WTC11 (cell line): ENCODE measurements around the gene SLA2. TPM values are rescaled to one million over a fixed set of nuclear protein-coding genes. Genes with fewer than 3 reads are reported as not detected.

Experiments used
- ATAC-seq: fragments of 200-7000 bp; cut with Tn5 transposase; 2 replicates; pipeline ENCODE4 v1.10.0; 2021; ENCODE audit warnings: mild to moderate bottlenecking, moderate library complexity
- CTCF ChIA-PET: fragments of 300-600 bp; sonication (Branson Sonifier 250); formaldehyde crosslinking; loops from one replicate; lab custom pipeline; 2021; ENCODE audit warnings: antibody characterized with exemption; lab: Charles Lee
- POLR2A ChIA-PET: fragments of 350-600 bp; sonication (Branson Sonifier 250); formaldehyde crosslinking; loops from one replicate; lab custom pipeline; 2021; ENCODE audit warnings: antibody characterized with exemption; lab: Charles Lee
- DNase-seq: peaks from one replicate; pipeline ENCODE4 v3.0.0; 2021; ENCODE audit warnings: low spot score
- H3K27ac Mint-ChIP-seq: 2 replicates; pipeline ENCODE4 v1.8.0; 2021; ENCODE audit warnings: mixed read lengths
- H3K27me3 Mint-ChIP-seq: 2 replicates; pipeline ENCODE4 v1.8.0; 2021; ENCODE audit warnings: low read depth, mild to moderate bottlenecking, moderate library complexity, mixed read lengths
- H3K36me3 Mint-ChIP-seq: 2 replicates; pipeline ENCODE4 v1.8.0; 2021; ENCODE audit warnings: mixed read lengths
- H3K4me1 Mint-ChIP-seq: 2 replicates; pipeline ENCODE4 v1.8.0; 2022; ENCODE audit warnings: mixed read lengths
- H3K4me3 Mint-ChIP-seq: 2 replicates; pipeline ENCODE4 v1.8.0; 2021; ENCODE audit warnings: mild to moderate bottlenecking, moderate library complexity, mixed read lengths
- H3K9me3 Mint-ChIP-seq: 2 replicates; pipeline ENCODE4 v1.8.0; 2021; ENCODE audit warnings: mixed read lengths
- CDX4 ChIP-seq: fragments of 250-450 bp; sonication (Bioruptor Pico); IDR thresholded peaks from 2 replicates; pipeline ENCODE4 v1.9.0; 2021; ENCODE audit warnings: moderate library complexity, mild to moderate bottlenecking, inconsistent platforms, borderline replicate concordance
- ESRRA ChIP-seq: sonication (generic); formaldehyde crosslinking; IDR thresholded peaks from 2 replicates; pipeline ENCODE4 v1.8.1; 2022; ENCODE audit warnings: mild to moderate bottlenecking, missing genetic modification reagents, borderline replicate concordance
- HMGXB4 ChIP-seq: sonication (generic); formaldehyde crosslinking; IDR thresholded peaks from 2 replicates; pipeline ENCODE4 v1.8.1; 2023; ENCODE audit warnings: mild to moderate bottlenecking, moderate library complexity, missing genetic modification reagents
- JUN ChIP-seq: sonication (generic); formaldehyde crosslinking; IDR thresholded peaks from 2 replicates; pipeline ENCODE4 v1.8.0; 2023; ENCODE audit warnings: mild to moderate bottlenecking, missing genetic modification reagents
- NFE2L1 ChIP-seq: sonication (generic); formaldehyde crosslinking; IDR thresholded peaks from 2 replicates; pipeline ENCODE4 v1.8.1; 2023; ENCODE audit warnings: missing genetic modification reagents
- NFYB ChIP-seq: sonication (generic); formaldehyde crosslinking; conservative IDR thresholded peaks from 2 replicates; pipeline ENCODE4 v1.8.0; 2022; ENCODE audit warnings: low read depth, missing genetic modification reagents
- NR2C2 ChIP-seq: sonication (generic); formaldehyde crosslinking; IDR thresholded peaks from 2 replicates; pipeline ENCODE4 v1.8.0; 2022; ENCODE audit warnings: mild to moderate bottlenecking, missing genetic modification reagents
- PREB ChIP-seq: sonication (generic); formaldehyde crosslinking; IDR thresholded peaks from 2 replicates; pipeline ENCODE4 v1.8.1; 2022; ENCODE audit warnings: mild to moderate bottlenecking, missing genetic modification reagents, moderate library complexity, borderline replicate concordance
- TP53 ChIP-seq: sonication (generic); formaldehyde crosslinking; IDR thresholded peaks from 2 replicates; pipeline ENCODE4 v1.8.1; 2023; ENCODE audit warnings: mild to moderate bottlenecking, missing genetic modification reagents
- USF1 ChIP-seq: sonication (generic); formaldehyde crosslinking; IDR thresholded peaks from 2 replicates; pipeline ENCODE4 v1.8.0; 2022; ENCODE audit warnings: mild to moderate bottlenecking, missing genetic modification reagents
- ZMAT4 ChIP-seq: fragments of 250-450 bp; sonication (Bioruptor Pico); IDR thresholded peaks from 2 replicates; pipeline ENCODE4 v1.9.0; 2021; ENCODE audit warnings: mild to moderate bottlenecking
- ZNF138 ChIP-seq: sonication (generic); formaldehyde crosslinking; conservative IDR thresholded peaks from 2 replicates; pipeline ENCODE4 v1.8.1; 2022; ENCODE audit warnings: mild to moderate bottlenecking, moderate library complexity, missing genetic modification reagents
- ZNF396 ChIP-seq: fragments of 250-450 bp; sonication (Bioruptor Pico); IDR thresholded peaks from 2 replicates; pipeline ENCODE4 v1.8.0; 2021; ENCODE audit warnings: mild to moderate bottlenecking, moderate library complexity, borderline replicate concordance
- ZSCAN18 ChIP-seq: fragments of 250-450 bp; sonication (Bioruptor Pico); IDR thresholded peaks from 2 replicates; pipeline ENCODE4 v2.1.2; 2022; ENCODE audit warnings: mild to moderate bottlenecking, moderate library complexity
- total RNA-seq: library from RNA; stranded (reverse); gene quantifications from 3 replicates; pipeline ENCODE4 v1.2.3, GENCODE V29; 2021

Gene SLA2
- total RNA-seq, 1 experiment from 2014 or later, result 0.17 TPM

- ChIA-PET CTCF (interaction anchor here (1.1 kb wide), 3 partner anchors 8 to 51 kb away, joined by 3 to 4 read pairs (median 4); no protein-coding TSS in a partner anchor), POLR2A (interaction anchor here (1.4 to 1.9 kb wide), 2 partner anchors 8 to 12 kb away, joined by 6 to 8 read pairs; partner anchors contain the start of gene RAB5IF)
- peak overlapping the region; percentile 78 for H3K27ac Mint-ChIP-seq
- peaks cover 41% of the 10 kb centered on the region for H3K36me3 Mint-ChIP-seq
- H3K4me3 Mint-ChIP-seq, result no peak overlapping the region
- no peaks in the 10 kb centered on the region for H3K27me3 Mint-ChIP-seq
- ATAC-seq (no peak), DNase-seq (no peak)
- no peak for TF ChIP-seq NR2C2 (CRISPR knock-in tag)
- no peak for TF ChIP-seq TP53 (CRISPR knock-in tag)
- no peak for TF ChIP-seq JUN
- no peak for TF ChIP-seq ZMAT4 (CRISPR knock-in tag)
- no peak for TF ChIP-seq NFYB
- TF ChIP-seq ESRRA (CRISPR knock-in tag), result no peak
- no peak for TF ChIP-seq USF1 (CRISPR knock-in tag)
- no peak for TF ChIP-seq CDX4 (CRISPR knock-in tag)
- no peak for TF ChIP-seq ZNF138 (CRISPR knock-in tag)
- TF ChIP-seq NFE2L1 (CRISPR knock-in tag), result no peak
- TF ChIP-seq ZSCAN18 (CRISPR knock-in tag), result no peak
- no peak for TF ChIP-seq ZNF396 (CRISPR knock-in tag)
- TF ChIP-seq PREB, result no peak
- H3K4me1 Mint-ChIP-seq, result peaks cover 39% of the 10 kb centered on the region
- no peaks in the 10 kb centered on the region for H3K9me3 Mint-ChIP-seq
These were observed 52.6 kb downstream of the SLA2 start for GRCh38 chr20:36593347-36593929.

- TF ChIP-seq ZSCAN18 (CRISPR knock-in tag) (0 out of 2 replicates have a peak, but pooled peaks have one; percentile 27), CDX4 (CRISPR knock-in tag) (no peak), HMGXB4 (0 out of 2 replicates have a peak, but pooled peaks have one; percentile 30)
- TF ChIP-seq, all 79 proteins: peak for 2
- Mint-ChIP-seq H3K27me3 (no peaks in the 10 kb centered on the region), H3K9me3 (no peaks in the 10 kb centered on the region), H3K4me1 (peaks cover 34% of the 10 kb centered on the region), H3K27ac (peak overlapping the region; percentile 84), H3K36me3 (peaks cover 51% of the 10 kb centered on the region), H3K4me3 (no peak overlapping the region)
- DNase-seq, result peak; percentile 45
- POLR2A ChIA-PET, result interaction anchor here (1.1 to 1.9 kb wide), 2 partner anchors 13 to 17 kb away, joined by 4 to 8 read pairs; partner anchors contain the start of gene RAB5IF
- CTCF ChIA-PET, result interaction anchor here (0.6 to 3.0 kb wide), 18 partner anchors 9 to 726 kb away, joined by 3 to 15 read pairs (median 5); partner anchors contain the start of genes MYL9 and TGIF2
- peak; percentile 65 for ATAC-seq
These were observed 53.9 kb downstream of the SLA2 start for GRCh38 chr20:36591854-36592641.
